HepG2 (cell line): ENCODE measurements around the gene GALNT10. TPM values are rescaled to one million over a fixed set of nuclear protein-coding genes. Genes with fewer than 3 reads are reported as not detected.

Source experiments
- ATAC-seq: fragments of 200-7000 bp; cut with Tn5 transposase; 3 replicates; pipeline ENCODE4 v1.9.1; 2020; ENCODE audit warnings: mild to moderate bottlenecking, moderate library complexity
- BruUV-seq: library from RNA; stranded (reverse); fragments of 400-500 nt; replicated peaks from 2 replicates; lab custom pipeline; 2021; lab: Mats Ljungman, UMichigan
- CTCF ChIA-PET: fragments of 300-600 bp; formaldehyde crosslinking; extraction: SDS; loops from one replicate; lab custom pipeline; 2021; ENCODE audit warnings: low total read pairs, inconsistent platforms, low intra/inter-chr PET ratio; lab: Yijun Ruan, JAX
- POLR2A ChIA-PET: fragments of 350-600 bp; sonication (Branson Sonifier 250); formaldehyde crosslinking; loops from one replicate; lab custom pipeline; 2020; ENCODE audit warnings: antibody characterized with exemption, inconsistent platforms; lab: Yijun Ruan, JAX
- DNase-seq: peaks from one replicate; pipeline ENCODE4 v3.0.0-alpha.2; 2015; ENCODE audit warnings: low spot score
- FAIRE-seq: peaks from 3 replicates; lab custom pipeline; 2011; peaks lifted over from hg19 to GRCh38; lab: Jason Lieb, UNC
- H2AFZ ChIP-seq: one replicate; pipeline ENCODE4 v1.6.1; 2011; ENCODE audit warnings: low read length, inconsistent platforms
- H3K27ac ChIP-seq: fragments of 300-600 bp; 3 replicates; pipeline ENCODE4 v1.8.0; 2011; ENCODE audit warnings: mixed run types, mild to moderate bottlenecking, mixed read lengths, low read length, inconsistent platforms; ENCODE audit not compliant: insufficient read depth; ENCODE audit errors: extremely low read length
- H3K27me3 ChIP-seq, 2 experiments: fragments of 200-600 bp in 1 of 2; 2 replicates in 1 of 2; 3 replicates in 1 of 2; pipeline versions ENCODE4 v1.6.0 to v1.8.0; 2011; ENCODE audit warnings: low read length in 2 of 2, mild to moderate bottlenecking in 2 of 2, moderate library complexity in 2 of 2, inconsistent platforms in 1 of 2; ENCODE audit not compliant: insufficient read depth in 2 of 2, control insufficient read depth in 1 of 2
- H3K36me3 ChIP-seq, 2 experiments: fragments of 200-600 bp in 1 of 2; replicated peaks in 1 of 2; 2 replicates in 1 of 2; 3 replicates in 1 of 2; pipeline versions ENCODE4 v1.5.1 to v1.8.0; 2011; ENCODE audit warnings: low read length in 2 of 2, inconsistent platforms in 1 of 2; ENCODE audit not compliant: insufficient read depth in 2 of 2, control insufficient read depth in 1 of 2
- H3K4me1 ChIP-seq: 2 replicates; pipeline ENCODE4 v1.5.1; 2012; ENCODE audit warnings: low read length, inconsistent platforms; ENCODE audit not compliant: insufficient read depth
- H3K4me2 ChIP-seq: 2 replicates; pipeline ENCODE4 v1.6.0; 2011; ENCODE audit warnings: low read depth, low read length, inconsistent platforms
- H3K4me3 ChIP-seq, 3 experiments: fragments of 200-600 bp in 1 of 3; sonication (generic), shearing (Covaris generic) in 1 of 3; replicated peaks in 1 of 3; 2 replicates each; pipeline ENCODE4 v1.5.1; 2011 to 2016; ENCODE audit warnings: low read length in 3 of 3, inconsistent platforms in 2 of 3, low read depth in 2 of 3, mild to moderate bottlenecking in 2 of 3, control low read depth in 1 of 3, mixed read lengths in 1 of 3; ENCODE audit not compliant: insufficient read depth in 1 of 3
- H3K79me2 ChIP-seq: one replicate; pipeline ENCODE4 v1.6.1; 2011; ENCODE audit warnings: low read length, inconsistent platforms; ENCODE audit not compliant: insufficient read depth
- H3K9ac ChIP-seq: 2 replicates; pipeline ENCODE4 v1.6.0; 2011; ENCODE audit warnings: mild to moderate bottlenecking, low read depth, low read length, inconsistent platforms; ENCODE audit not compliant: insufficient read depth
- H3K9me3 ChIP-seq: 2 replicates; pipeline ENCODE4 v1.5.1; 2012; ENCODE audit warnings: mild to moderate bottlenecking, low read length
- H4K20me1 ChIP-seq: 2 replicates; pipeline ENCODE4 v1.6.0; 2011; ENCODE audit warnings: inconsistent platforms, mild to moderate bottlenecking, low read length, moderate library complexity; ENCODE audit not compliant: insufficient read depth
- CBFB ChIP-seq: sonication (generic); formaldehyde crosslinking; IDR thresholded peaks from 2 replicates; pipeline ENCODE4 v1.4.0; 2020; ENCODE audit warnings: missing genetic modification reagents
- EHMT2 ChIP-seq: fragments of 200-600 bp; sonication (generic); IDR thresholded peaks from 2 replicates; pipeline ENCODE4 v1.7.0; 2017; ENCODE audit warnings: antibody characterized with exemption, low read depth, low read length, borderline replicate concordance
- GATAD1 ChIP-seq: IDR thresholded peaks from 2 replicates; pipeline ENCODE4 v1.6.1; 2016; ENCODE audit warnings: missing genetic modification reagents, missing compliant biosample characterization
- HDAC2 ChIP-seq: sonication (generic); formaldehyde crosslinking; IDR thresholded peaks from 2 replicates; pipeline ENCODE4 v1.4.0; 2020; ENCODE audit warnings: missing genetic modification reagents
- HNF4A ChIP-seq: sonication (generic); formaldehyde crosslinking; IDR thresholded peaks from 2 replicates; pipeline ENCODE4 v1.4.0; 2020; ENCODE audit warnings: missing genetic modification reagents
- KIAA2018 ChIP-seq: sonication (generic); formaldehyde crosslinking; IDR thresholded peaks from 2 replicates; pipeline ENCODE4 v1.5.0; 2020; ENCODE audit warnings: mild to moderate bottlenecking, missing genetic modification reagents, borderline replicate concordance
- MAFK ChIP-seq, 2 experiments: IDR thresholded peaks in 1 of 2; conservative IDR thresholded peaks in 1 of 2; 2 replicates each; pipeline ENCODE4 v1.6.1; 2011; ENCODE audit warnings: improper control_type of control experiment in 2 of 2, low read length in 2 of 2
- MTF2 ChIP-seq: sonication (generic); formaldehyde crosslinking; IDR thresholded peaks from 2 replicates; pipeline ENCODE4 v1.5.0; 2020; ENCODE audit warnings: missing genetic modification reagents, borderline replicate concordance
- NCOR1 ChIP-seq: fragments of 200-600 bp; sonication (generic); IDR thresholded peaks from 2 replicates; pipeline ENCODE4 v1.7.0; 2017; ENCODE audit warnings: antibody characterized with exemption, low read length, borderline replicate concordance
- REPIN1 ChIP-seq: sonication (generic); formaldehyde crosslinking; IDR thresholded peaks from 2 replicates; pipeline ENCODE4 v1.8.0; 2022; ENCODE audit warnings: missing genetic modification reagents, low read depth, mild to moderate bottlenecking, borderline replicate concordance
- SAP130 ChIP-seq: IDR thresholded peaks from 2 replicates; pipeline ENCODE4 v1.6.1; 2016; ENCODE audit warnings: low read depth
- TCF7 ChIP-seq: sonication (generic); IDR thresholded peaks from 2 replicates; pipeline ENCODE4 v1.6.1; 2016; ENCODE audit warnings: antibody characterized with exemption, low read depth
- ZFP1 ChIP-seq: IDR thresholded peaks from 2 replicates; pipeline ENCODE4 v1.6.1; 2016
- ZGPAT ChIP-seq: IDR thresholded peaks from 2 replicates; pipeline ENCODE4 v1.6.1; 2016; ENCODE audit warnings: mild to moderate bottlenecking
- WGBS: methylation state at CpG from one replicate; pipeline ENCODE4 v1.1.6; 2017; ENCODE audit warnings: low lambda C conversion rate; 5-methylcytosine and 5-hydroxymethylcytosine counted together
- in situ Hi-C: cut with HindIII; loops from 2 replicates; pipeline ENCODE4 v1.10.0; 2017; ENCODE audit warnings: low pct_unique_long_range_greater_than_20kb; ENCODE audit not compliant: extremely low pct_ligation_motif_present
- intact Hi-C: fragments of 100-400 bp; cut with micrococcal nuclease; formaldehyde crosslinking; loops from one replicate; pipeline ENCODE4 v1.10.0; 2022; ENCODE audit not compliant: unreplicated experiment
- polyA plus RNA-seq, 8 experiments: library from polyadenylated mRNA; depleted of rRNA in 3 of 8; stranded (reverse) in 7 of 8; unstranded in 1 of 8; fragments of >200 nt; fragmentation: Illumina TruSeq in 4 of 8; extraction: Trizol in 4 of 8; gene quantifications; 2 replicates each; pipeline versions ENCODE4 v1.2.1 to v1.2.3, GENCODE V29; 2011 to 2016; ENCODE audit warnings: low read depth in 4 of 8, missing spikeins in 1 of 8, mixed read lengths in 1 of 8; ENCODE audit not compliant: insufficient read depth in 1 of 8
- total RNA-seq, 5 experiments: library from RNA; depleted of rRNA; stranded (reverse); fragments of >200 nt; fragmentation: Illumina TruSeq; extraction: Trizol; gene quantifications; 2 replicates each; pipeline ENCODE4 v1.2.3, GENCODE V29; 2016; ENCODE audit warnings: low read depth in 1 of 5

Gene GALNT10
- total and polyA plus RNA-seq, 2 of the 13 experiments (the other 11 are each of a cell fraction or from before 2014, with no cell fraction given): 8.1 to 11.2 TPM

- TF ChIP-seq KIAA2018 (CRISPR knock-in tag): no peak
Observed at GRCh38 chr5:154351566-154351965, 161.0 kb downstream of the GALNT10 start (continued).

DNA sequence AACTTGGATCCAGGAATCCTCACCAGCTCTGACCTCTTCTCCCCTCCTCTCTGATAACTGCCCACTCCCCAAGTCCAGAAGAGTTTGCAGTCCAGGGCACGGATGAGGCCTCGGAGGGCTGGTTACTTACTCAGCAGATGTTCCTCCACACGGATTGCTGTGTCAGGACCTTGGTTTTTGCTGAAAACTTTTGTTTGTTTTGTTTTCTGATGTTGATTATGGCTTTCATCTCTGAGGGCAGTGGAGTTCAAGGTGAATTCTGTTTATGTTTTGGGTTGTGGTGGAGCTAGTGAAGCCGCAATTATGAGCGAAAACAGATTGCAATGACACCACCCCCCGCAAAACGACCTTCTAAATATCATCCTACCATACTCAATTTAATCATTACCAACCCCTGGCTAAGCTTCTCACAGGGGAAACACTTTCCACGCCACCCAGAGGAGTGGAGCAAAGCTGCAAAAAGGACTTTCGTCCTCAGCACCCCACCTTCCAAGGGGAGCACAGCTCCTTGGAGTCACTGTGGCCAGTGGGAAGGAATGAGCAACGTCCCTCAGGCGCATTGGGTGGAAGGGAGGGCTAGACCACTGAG lies 162.5 kb downstream of the GALNT10 start:
- BruUV-seq: no TSS peak
- Histone ChIP-seq H3K4me2 (peak overlapping the region; percentile 30; the same call in 1 of the 2 replicates), H3K27me3 (no peaks in the 10 kb centered on the region), H4K20me1 (no peaks in the 10 kb centered on the region), H2AFZ (no peak overlapping the region), H3K27ac (peak overlapping the region; percentile 45), H3K4me3 (no peak overlapping the region; a peak in 1 of 6 replicates), H3K4me1 (peaks cover 64% of the 10 kb centered on the region), H3K9ac (no peak overlapping the region), H3K79me2 (no peaks in the 10 kb centered on the region), H3K9me3 (no peaks in the 10 kb centered on the region), H3K36me3 (no peaks in the 10 kb centered on the region)
- intact Hi-C loops: loop anchor here (2.0 to 5.0 kb wide), 2 partner anchors 14 to 34 kb away; no protein-coding TSS in a partner anchor
- ChIA-PET CTCF (no interaction called here), POLR2A (no interaction called here)
- in situ Hi-C loops: no loop called here
- FAIRE-seq (peak; percentile 48), ATAC-seq (peak; percentile 80), DNase-seq (peak; percentile 73)
- 19% methylated on average over 8 of the region's 11 CpGs for WGBS
- TF ChIP-seq TCF7 (peak; percentile 81; the same call in 1 of the 2 replicates), ZFP1 (CRISPR knock-in tag) (0 out of 2 replicates have a peak, but pooled peaks have one; percentile 32), MAFK (conservative IDR thresholded peaks at IDR 0.05 in 1 of 2, IDR thresholded peaks at IDR 0.05 in 1 of 2; ENCODE audit: low read length in 2 of 2) (peak; percentile 90 to 93), MTF2 (CRISPR knock-in tag) (no peak), GATAD1 (CRISPR knock-in tag) (0 out of 2 replicates have a peak, but pooled peaks have one; percentile 25), SAP130 (CRISPR knock-in tag) (peak; percentile 61), ZGPAT (peak; percentile 55; the same call in 1 of the 2 replicates), NCOR1 (peak; percentile 78; the same call in 1 of the 2 replicates), HNF4A (CRISPR knock-in tag) (peak; percentile 46; the same call in 1 of the 2 replicates), EHMT2 (no peak), HDAC2 (CRISPR knock-in tag) (peak; percentile 57; the same call in 1 of the 2 replicates), CBFB (CRISPR knock-in tag) (no peak), REPIN1 (no peak)
